Common myeloid progenitor, CD34-positive (primary cell): Measurements from ENCODE around the gene KRT75.

ENCODE experiments used
- CTCF ChIA-PET: fragments of 350-600 bp; sonication (Branson Sonifier 250); formaldehyde crosslinking; loops from one replicate; lab custom pipeline; 2021; ENCODE audit warnings: antibody characterized with exemption; lab: Charles Lee
- POLR2A ChIA-PET: fragments of 350-600 bp; sonication (Branson Sonifier 250); formaldehyde crosslinking; loops from one replicate; lab custom pipeline; 2021; ENCODE audit warnings: antibody characterized with exemption; lab: Charles Lee
- DNase-seq, 3 donors: peaks; one replicate each; pipeline versions ENCODE4 v3.0.0 to v3.0.0-alpha.2; 2013
- H3K27ac ChIP-seq, 2 experiments: 1 replicate in 1 of 2; 2 replicates in 1 of 2; pipeline ENCODE4 v1.7.0; 2013; ENCODE audit warnings: inconsistent platforms in 2 of 2, low read length in 2 of 2, mild to moderate bottlenecking in 2 of 2, low read depth in 1 of 2, moderate library complexity in 1 of 2; ENCODE audit not compliant: severe bottlenecking in 2 of 2, insufficient read depth in 1 of 2, poor library complexity in 1 of 2
- H3K27me3 ChIP-seq, 5 experiments: replicated peaks in 2 of 5; 1 replicate in 3 of 5; 2 replicates in 2 of 5; pipeline versions ENCODE4 v1.6.1 to v1.7.0; 2013; ENCODE audit warnings: low read length in 4 of 5, mild to moderate bottlenecking in 2 of 5, moderate library complexity in 2 of 5, inconsistent platforms in 1 of 5; ENCODE audit not compliant: insufficient read depth in 5 of 5, control insufficient read depth in 4 of 5
- H3K36me3 ChIP-seq, 4 experiments: 1 replicate in 2 of 4; 2 replicates in 2 of 4; pipeline versions ENCODE4 v1.6.1 to v1.7.0; 2013; ENCODE audit warnings: low read length in 3 of 4, control low read depth in 1 of 4, mild to moderate bottlenecking in 1 of 4; ENCODE audit not compliant: control insufficient read depth in 4 of 4, insufficient read depth in 4 of 4
- H3K4me1 ChIP-seq, 4 experiments: 1 replicate in 3 of 4; 2 replicates in 1 of 4; pipeline versions ENCODE4 v1.6.1 to v1.7.1; 2013; ENCODE audit warnings: low read length in 3 of 4, mild to moderate bottlenecking in 3 of 4, control low read depth in 1 of 4, inconsistent platforms in 1 of 4, moderate library complexity in 1 of 4; ENCODE audit not compliant: control insufficient read depth in 4 of 4, insufficient read depth in 4 of 4; ENCODE audit errors: control extremely low read depth in 1 of 4
- H3K4me3 ChIP-seq, 7 experiments: 1 replicate in 4 of 7; 2 replicates in 3 of 7; pipeline versions ENCODE4 v1.5.1 to v1.7.0; 2013; ENCODE audit warnings: mild to moderate bottlenecking in 7 of 7, low read length in 6 of 7, moderate library complexity in 6 of 7, inconsistent platforms in 2 of 7, low read depth in 2 of 7, control low read depth in 1 of 7; ENCODE audit not compliant: insufficient read depth in 4 of 7, control insufficient read depth in 1 of 7; ENCODE audit errors: extremely low read depth in 1 of 7
- H3K9me3 ChIP-seq, 5 experiments: 1 replicate in 4 of 5; 2 replicates in 1 of 5; pipeline versions ENCODE4 v1.6.1 to v1.7.1; 2013; ENCODE audit warnings: low read length in 4 of 5, mild to moderate bottlenecking in 2 of 5, inconsistent platforms in 1 of 5, low read depth in 1 of 5, moderate library complexity in 1 of 5; ENCODE audit not compliant: control insufficient read depth in 4 of 5, insufficient read depth in 2 of 5; ENCODE audit errors: control extremely low read depth in 1 of 5
- WGBS: methylation state at CpG from one replicate; pipeline ENCODE4 v1.1.5; 2013; ENCODE audit not compliant: insufficient coverage; 5-methylcytosine and 5-hydroxymethylcytosine counted together

Gene KRT75

DNA sequence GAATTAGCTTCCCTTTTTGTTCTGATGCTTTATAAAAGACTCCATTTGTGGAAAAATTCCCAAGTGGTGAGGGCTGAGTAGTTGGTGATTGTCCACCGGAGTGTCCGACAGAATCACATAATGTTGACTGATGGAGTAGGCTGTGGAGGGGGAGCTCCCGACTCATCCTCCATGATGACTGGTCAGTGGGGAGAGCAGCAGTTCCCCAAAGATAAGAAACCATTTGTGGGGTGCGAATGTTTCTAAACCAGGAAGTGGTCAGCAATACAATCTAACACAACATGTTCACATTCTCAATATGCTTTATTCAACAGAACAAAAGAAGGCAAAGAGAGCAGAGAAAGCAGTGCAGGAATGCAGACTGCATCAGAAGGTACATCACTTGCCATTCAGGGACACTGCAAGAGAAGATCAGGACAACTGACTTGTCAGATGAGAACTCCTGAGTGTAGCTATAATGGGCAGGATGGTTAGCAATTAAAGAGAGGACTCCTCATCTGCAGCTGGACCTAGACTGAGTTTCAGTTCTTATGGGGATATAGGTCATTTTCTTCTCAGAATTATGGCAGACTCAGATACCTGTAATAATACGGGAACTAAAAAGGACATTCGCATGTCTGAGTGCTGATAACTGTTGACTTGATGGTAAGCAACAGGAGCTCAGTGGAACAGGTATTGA is 12.3 kb upstream of the KRT75 start:
- WGBS: 47% methylated on average over 3 of the region's 6 CpGs
- POLR2A ChIA-PET: no interaction called here
- Histone ChIP-seq H3K9me3 (peaks cover 0 to 1% (median 0%) of the 10 kb centered on the region in 5 experiments), H3K36me3 (no peaks in the 10 kb centered on the region), H3K27me3 (peaks cover 3 to 18% (median 12%) of the 10 kb centered on the region in 5 experiments), H3K4me3 (no peak overlapping the region), H3K27ac (no peak overlapping the region), H3K4me1 (peaks cover 0 to 3% (median 2%) of the 10 kb centered on the region in 4 experiments)
- CTCF ChIA-PET: no interaction called here
- peak; percentile 24 to 70 (median 65) for DNase-seq

DNA sequence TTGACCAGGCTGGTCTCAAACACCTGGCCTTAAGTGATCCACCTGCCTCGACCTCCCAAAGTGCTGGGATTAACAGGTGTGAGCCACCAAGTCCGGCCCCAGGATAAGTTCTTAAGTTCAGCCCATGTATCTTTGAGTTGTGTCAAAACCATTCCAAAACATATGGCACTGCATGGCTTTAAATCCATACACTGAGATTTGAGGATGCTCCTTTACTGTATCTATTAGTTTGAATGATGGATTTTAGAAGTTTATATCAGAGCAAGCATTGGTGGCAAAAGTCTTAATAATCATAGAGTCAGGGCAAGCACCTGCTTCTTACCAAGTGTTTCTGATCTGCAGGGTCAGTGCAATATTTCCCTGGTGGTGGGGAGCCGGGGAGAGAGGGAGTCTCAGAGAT is 11.7 kb upstream of the KRT75 start:
- WGBS: 68% methylated on average over 3 of the region's 3 CpGs
- H3K9me3 ChIP-seq: peaks cover 0 to 1% (median 0%) of the 10 kb centered on the region in 5 experiments
- H3K27ac ChIP-seq: no peak overlapping the region
- peaks cover 0 to 3% (median 2%) of the 10 kb centered on the region in 4 experiments for H3K4me1 ChIP-seq
- H3K4me3 ChIP-seq: no peak overlapping the region
- POLR2A ChIA-PET: no interaction called here
- DNase-seq: no peak
- H3K27me3 ChIP-seq: peaks cover 3 to 18% (median 12%) of the 10 kb centered on the region in 5 experiments
- no peaks in the 10 kb centered on the region for H3K36me3 ChIP-seq
- CTCF ChIA-PET: no interaction called here

DNA sequence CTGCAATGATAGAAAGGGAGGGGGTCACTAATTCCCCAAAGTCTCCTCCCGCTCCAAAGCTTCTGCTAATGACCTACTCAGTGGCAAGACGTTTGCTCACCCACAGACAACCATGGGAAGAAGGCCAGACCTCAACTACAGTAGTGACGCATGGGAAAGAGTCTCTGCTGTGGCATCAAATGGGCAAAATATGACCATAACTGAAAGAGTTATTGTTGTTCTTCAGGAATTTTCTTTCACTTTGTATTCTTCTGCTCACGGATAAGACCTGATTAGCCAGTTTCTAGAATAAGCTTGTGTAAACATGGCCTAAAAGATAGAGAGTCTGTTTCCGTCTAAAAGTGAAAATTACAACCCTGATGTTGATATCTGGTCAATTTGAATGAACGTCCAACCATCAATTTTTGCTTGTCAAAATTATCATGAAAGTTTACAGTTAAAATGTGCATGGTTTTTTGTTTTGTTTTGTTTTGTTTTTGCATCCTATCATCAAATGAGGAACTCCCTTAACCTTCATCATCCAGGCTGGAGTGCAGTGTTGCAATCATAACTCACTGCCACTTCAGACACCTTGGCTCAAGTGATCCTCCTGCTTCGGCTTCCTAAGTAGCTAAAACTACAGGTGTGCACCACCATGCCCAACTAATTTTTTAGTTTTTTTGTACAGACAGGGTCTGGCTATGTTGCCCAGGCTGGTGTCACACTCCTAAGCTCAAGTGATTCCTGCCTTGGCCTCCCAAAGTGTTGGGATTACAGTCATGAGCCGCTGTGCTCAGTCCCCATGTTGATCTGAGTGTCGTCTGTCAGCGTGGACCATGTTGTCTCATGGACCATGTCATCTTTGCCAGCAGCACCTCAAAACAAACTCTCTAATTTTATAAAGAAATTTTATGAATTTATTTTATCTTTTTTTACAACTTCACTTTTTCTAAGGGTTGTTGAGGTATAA is 10.8 kb upstream of the KRT75 start:
- CTCF ChIA-PET: interaction anchor here (1.0 kb wide), 1 partner anchor 9 kb away, joined by 3 read pairs; no protein-coding TSS in a partner anchor
- Histone ChIP-seq H3K27me3 (peaks cover 3 to 14% (median 12%) of the 10 kb centered on the region in 5 experiments), H3K36me3 (no peaks in the 10 kb centered on the region), H3K27ac (no peak overlapping the region), H3K4me1 (peaks cover 0 to 3% (median 2%) of the 10 kb centered on the region in 4 experiments), H3K9me3 (peaks cover 0 to 1% (median 0%) of the 10 kb centered on the region in 5 experiments), H3K4me3 (no peak overlapping the region)
- WGBS: 89% methylated on average over 5 of the region's 10 CpGs
- DNase-seq: no peak
- POLR2A ChIA-PET: no interaction called here

DNA sequence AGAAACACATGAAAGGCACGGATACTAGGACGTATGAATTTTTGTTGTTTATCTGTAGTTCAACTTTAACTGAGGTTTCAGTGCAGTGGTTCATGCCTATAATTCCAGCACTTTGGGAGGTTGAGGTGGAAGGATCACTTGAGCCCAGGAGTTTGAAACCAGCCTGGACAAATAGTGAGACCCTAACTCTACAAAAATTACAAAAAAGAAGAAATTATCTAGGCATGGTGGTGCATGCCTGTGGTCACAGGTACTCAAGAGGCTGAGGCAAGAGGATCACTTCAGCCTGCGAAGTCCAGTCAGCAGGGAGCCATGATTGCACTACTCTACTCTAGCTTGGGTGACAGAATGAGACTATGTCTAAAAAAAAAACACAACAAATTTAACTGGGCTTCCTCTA is 9.8 kb upstream of the KRT75 start:
- CTCF ChIA-PET: no interaction called here
- peaks cover 0 to 3% (median 2%) of the 10 kb centered on the region in 4 experiments for H3K4me1 ChIP-seq
- no peak overlapping the region for H3K4me3 ChIP-seq
- H3K27ac ChIP-seq: no peak overlapping the region
- POLR2A ChIA-PET: no interaction called here
- peaks cover 0 to 1% (median 0%) of the 10 kb centered on the region in 5 experiments for H3K9me3 ChIP-seq
- no peaks in the 10 kb centered on the region for H3K36me3 ChIP-seq
- 100% methylated on average over 1 of the region's 3 CpGs for WGBS
- no peak for DNase-seq
- peaks cover 6 to 14% (median 12%) of the 10 kb centered on the region in 5 experiments for H3K27me3 ChIP-seq

DNA sequence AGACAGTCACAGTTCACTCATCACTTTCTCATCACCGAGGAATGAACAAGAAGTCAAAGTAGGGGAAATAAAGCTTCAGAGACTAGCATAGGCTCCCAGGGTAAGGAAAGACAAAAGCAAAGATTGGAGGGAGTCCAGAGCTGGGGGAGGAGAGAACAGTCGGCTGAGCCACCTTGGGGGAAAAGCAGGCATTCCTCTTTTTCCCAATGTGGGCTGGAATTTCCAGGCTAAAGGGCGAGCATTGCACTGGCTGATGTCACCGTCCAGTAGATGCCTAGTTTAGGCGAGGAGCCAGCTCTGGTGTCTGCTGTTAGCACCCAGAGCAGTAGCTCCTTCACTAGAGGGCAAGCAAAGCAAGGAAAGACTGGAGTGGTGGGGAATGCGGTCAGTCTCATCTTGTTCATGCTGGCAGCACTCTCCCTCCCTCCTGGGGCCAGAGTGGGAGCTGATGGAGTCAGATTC is 8.5 kb upstream of the KRT75 start:
- ChIA-PET POLR2A (no interaction called here), CTCF (no interaction called here)
- no peaks in the 10 kb centered on the region for H3K36me3 ChIP-seq
- no peak overlapping the region for H3K27ac ChIP-seq
- no peak overlapping the region for H3K4me3 ChIP-seq
- H3K4me1 ChIP-seq: peaks cover 0 to 3% (median 2%) of the 10 kb centered on the region in 4 experiments
- peaks cover 7 to 14% (median 12%) of the 10 kb centered on the region in 5 experiments for H3K27me3 ChIP-seq
- 27% methylated on average over 5 of the region's 6 CpGs for WGBS
- DNase-seq: no peak
- H3K9me3 ChIP-seq: peaks cover 0 to 1% (median 0%) of the 10 kb centered on the region in 5 experiments

DNA sequence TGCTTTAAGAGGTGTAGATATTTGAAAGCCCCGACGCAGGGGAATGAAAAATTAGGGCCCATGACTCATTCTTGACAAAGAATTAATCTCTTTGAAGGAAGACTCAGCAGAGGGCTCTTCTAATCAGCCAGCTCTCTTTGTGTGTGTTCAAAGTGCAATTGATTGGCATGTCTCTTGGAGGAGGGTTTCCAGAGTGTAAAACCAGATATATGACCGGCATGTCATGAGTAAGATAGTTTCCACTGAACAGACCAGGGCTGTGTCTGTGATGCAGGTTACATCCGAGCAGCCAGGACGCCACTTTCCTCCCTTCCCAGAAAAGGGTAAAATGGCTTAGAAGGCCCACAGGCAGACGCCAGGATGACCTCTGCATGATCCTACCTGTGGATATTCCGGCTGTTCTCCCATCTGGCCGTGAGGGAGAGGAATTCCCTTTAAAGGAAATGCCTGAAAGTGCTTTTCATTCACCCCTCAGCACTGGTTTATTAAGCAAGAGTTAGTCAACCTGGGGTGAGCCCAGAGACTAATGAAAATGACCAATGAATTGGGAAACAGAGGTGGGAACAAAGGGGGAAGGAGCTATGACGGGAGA is 7.2 kb upstream of the KRT75 start:
- no peaks in the 10 kb centered on the region for H3K4me1 ChIP-seq
- H3K27ac ChIP-seq: no peak overlapping the region
- ChIA-PET CTCF (no interaction called here), POLR2A (no interaction called here)
- DNase-seq: no peak
- no peak overlapping the region for H3K4me3 ChIP-seq
- peaks cover 7 to 14% (median 12%) of the 10 kb centered on the region in 5 experiments for H3K27me3 ChIP-seq
- WGBS: 86% methylated on average over 9 of the region's 9 CpGs
- peaks cover 0 to 1% (median 0%) of the 10 kb centered on the region in 5 experiments for H3K9me3 ChIP-seq
- H3K36me3 ChIP-seq: no peaks in the 10 kb centered on the region
